ENCODE results near the gene FAM222A. TPM values are rescaled to one million over a fixed set of nuclear protein-coding genes. Genes with fewer than 3 reads are reported as not detected.

FAM222A gene
- total RNA-seq, 1 experiment from 2014 or later: 18.0 TPM

- H3K27me3 ChIP-seq (replicated peaks; ENCODE audit: control insufficient read depth, insufficient read depth, low read length): no peaks in the 10 kb centered on the region
- peaks cover 21% of the 10 kb centered on the region for H3K4me1 ChIP-seq
- CTCF ChIA-PET: interaction anchor here (0.6 to 1.1 kb wide), 2 partner anchors 21 to 119 kb away, joined by 3 read pairs; no protein-coding TSS in a partner anchor
- H3K36me3 Mint-ChIP-seq (ENCODE audit: insufficient read depth, unreplicated experiment): no peaks in the 10 kb centered on the region
- POLR2A ChIA-PET: no interaction called here
- no peak for TF ChIP-seq CTCF (IDR thresholded peaks at IDR 0.05; ENCODE audit: insufficient read depth in 1 of 2, low read depth in 1 of 2, low read length in 1 of 2, severe bottlenecking in 1 of 2, unreplicated experiment in 1 of 2)
- no peak overlapping the region for H3K4me3 ChIP-seq (ENCODE audit: low read depth, low read length)
- no peak overlapping the region for H3K4me3 Mint-ChIP-seq (ENCODE audit: unreplicated experiment)
- intact Hi-C loops (cut with micrococcal nuclease; ENCODE audit: unreplicated experiment): no loop called here
- H3K9me3 Mint-ChIP-seq (ENCODE audit: unreplicated experiment): no peaks in the 10 kb centered on the region
- BruUV-seq (replicated peaks): TSS peak; percentile 25
- DNase-seq: no peak
- H3K9me3 ChIP-seq: no peaks in the 10 kb centered on the region
- peaks cover 8% of the 10 kb centered on the region for H3K4me1 Mint-ChIP-seq (ENCODE audit: low read depth, unreplicated experiment)
- H3K36me3 ChIP-seq (ENCODE audit: control insufficient read depth, insufficient read depth, low read length): no peaks in the 10 kb centered on the region
- H3K27me3 Mint-ChIP-seq (ENCODE audit: insufficient read depth, unreplicated experiment): no peaks in the 10 kb centered on the region
- no peak overlapping the region for H3K27ac Mint-ChIP-seq (ENCODE audit: unreplicated experiment)
Observed at GRCh38 chr12:109716512-109717389, 3.1 kb downstream of the FAM222A start.

GRCh38 chr12:109717390-109718357, 4.0 kb downstream of the FAM222A start:
- no peak for DNase-seq
- POLR2A ChIA-PET: no interaction called here
- Mint-ChIP-seq H3K36me3 (ENCODE audit: insufficient read depth, unreplicated experiment) (no peaks in the 10 kb centered on the region), H3K27ac (ENCODE audit: unreplicated experiment) (no peak overlapping the region), H3K27me3 (ENCODE audit: insufficient read depth, unreplicated experiment) (no peaks in the 10 kb centered on the region), H3K9me3 (ENCODE audit: unreplicated experiment) (no peaks in the 10 kb centered on the region), H3K4me3 (ENCODE audit: unreplicated experiment) (no peak overlapping the region), H3K4me1 (ENCODE audit: low read depth, unreplicated experiment) (peaks cover 15% of the 10 kb centered on the region)
- no peak for TF ChIP-seq CTCF (IDR thresholded peaks at IDR 0.05; ENCODE audit: insufficient read depth in 1 of 2, low read depth in 1 of 2, low read length in 1 of 2, severe bottlenecking in 1 of 2, unreplicated experiment in 1 of 2)
- BruUV-seq (replicated peaks): no TSS peak
- Histone ChIP-seq H3K36me3 (ENCODE audit: control insufficient read depth, insufficient read depth, low read length) (no peaks in the 10 kb centered on the region), H3K9me3 (no peaks in the 10 kb centered on the region), H3K4me1 (peaks cover 26% of the 10 kb centered on the region), H3K27me3 (replicated peaks; ENCODE audit: control insufficient read depth, insufficient read depth, low read length) (no peaks in the 10 kb centered on the region), H3K4me3 (ENCODE audit: low read depth, low read length) (no peak overlapping the region)
- CTCF ChIA-PET: no interaction called here
- intact Hi-C loops (cut with micrococcal nuclease; ENCODE audit: unreplicated experiment): no loop called here

- CTCF ChIA-PET: no interaction called here
Observed at GRCh38 chr12:109718390-109718789, 4.8 kb downstream of the FAM222A start.

More at GRCh38 chr12:109718390-109718789, 4.8 kb downstream of the FAM222A start:
- Histone ChIP-seq H3K36me3 (ENCODE audit: control insufficient read depth, insufficient read depth, low read length) (no peaks in the 10 kb centered on the region), H3K27me3 (replicated peaks; ENCODE audit: control insufficient read depth, insufficient read depth, low read length) (no peaks in the 10 kb centered on the region), H3K9me3 (no peaks in the 10 kb centered on the region), H3K4me3 (ENCODE audit: low read depth, low read length) (no peak overlapping the region), H3K4me1 (peaks cover 26% of the 10 kb centered on the region)
- Mint-ChIP-seq H3K36me3 (ENCODE audit: insufficient read depth, unreplicated experiment) (no peaks in the 10 kb centered on the region), H3K27ac (ENCODE audit: unreplicated experiment) (no peak overlapping the region), H3K4me1 (ENCODE audit: low read depth, unreplicated experiment) (peaks cover 15% of the 10 kb centered on the region), H3K9me3 (ENCODE audit: unreplicated experiment) (no peaks in the 10 kb centered on the region), H3K4me3 (ENCODE audit: unreplicated experiment) (no peak overlapping the region), H3K27me3 (ENCODE audit: insufficient read depth, unreplicated experiment) (no peaks in the 10 kb centered on the region)
- TF ChIP-seq CTCF (IDR thresholded peaks at IDR 0.05; ENCODE audit: insufficient read depth in 1 of 2, low read depth in 1 of 2, low read length in 1 of 2, severe bottlenecking in 1 of 2, unreplicated experiment in 1 of 2): no peak
- intact Hi-C loops (cut with micrococcal nuclease; ENCODE audit: unreplicated experiment): no loop called here
- no peak for DNase-seq
- POLR2A ChIA-PET: no interaction called here
- no TSS peak for BruUV-seq (replicated peaks)

Measured in Caco-2 (cell line).